CD4-positive, alpha-beta T cell (primary cell): ENCODE data around the gene SHPK. TPM values are rescaled to one million over a fixed set of nuclear protein-coding genes. Genes with fewer than 3 reads are reported as not detected.

Experiments
- ATAC-seq: fragments of 200-7000 bp; cut with Tn5 transposase; one replicate; pipeline ENCODE4 v1.10.0; 2022; ENCODE audit warnings: mild to moderate bottlenecking; ENCODE audit not compliant: poor library complexity
- CTCF ChIA-PET: fragments of 350-600 bp; sonication (Branson Sonifier 250); formaldehyde crosslinking; loops from one replicate; lab custom pipeline; 2021; ENCODE audit warnings: antibody characterized with exemption, inconsistent platforms; lab: Charles Lee
- POLR2A ChIA-PET: fragments of 350-600 bp; sonication (Branson Sonifier 250); formaldehyde crosslinking; loops from one replicate; lab custom pipeline; 2021; ENCODE audit warnings: antibody characterized with exemption, inconsistent platforms; lab: Charles Lee
- DNase-seq, 14 experiments: peaks; one replicate each; pipeline ENCODE4 v3.0.0-alpha.2; 2013 to 2020; ENCODE audit warnings: mixed read lengths in 2 of 14
- H3K27ac ChIP-seq, 2 donors: one replicate each; pipeline versions ENCODE4 v1.5.1 to v1.7.0; 2013; ENCODE audit warnings: low read length in 2 of 2, low read depth in 1 of 2, mild to moderate bottlenecking in 1 of 2
- H3K27me3 ChIP-seq, 2 experiments: 1 replicate in 1 of 2; 2 replicates in 1 of 2; pipeline versions ENCODE4 v1.6.1 to v1.7.0; 2013; ENCODE audit warnings: low read length in 2 of 2, control low read depth in 1 of 2, mild to moderate bottlenecking in 1 of 2, moderate library complexity in 1 of 2; ENCODE audit not compliant: insufficient read depth in 2 of 2, control insufficient read depth in 1 of 2
- H3K36me3 ChIP-seq: one replicate; pipeline ENCODE4 v1.6.1; 2013; ENCODE audit warnings: low read length, control low read depth; ENCODE audit not compliant: insufficient read depth
- H3K4me1 ChIP-seq: one replicate; pipeline ENCODE4 v1.6.1; 2013; ENCODE audit warnings: low read length, control low read depth; ENCODE audit not compliant: insufficient read depth
- H3K4me3 ChIP-seq: one replicate; pipeline ENCODE4 v1.5.1; 2013; ENCODE audit warnings: mild to moderate bottlenecking, low read length, moderate library complexity
- H3K9me3 ChIP-seq, 2 experiments: 1 replicate in 1 of 2; 2 replicates in 1 of 2; pipeline versions ENCODE4 v1.6.1 to v1.7.0; 2013; ENCODE audit warnings: low read length in 2 of 2, mild to moderate bottlenecking in 2 of 2, control low read depth in 1 of 2, moderate library complexity in 1 of 2; ENCODE audit not compliant: control insufficient read depth in 1 of 2, insufficient read depth in 1 of 2
- H3K27ac Mint-ChIP-seq: one replicate; pipeline ENCODE4 v1.8.0; 2020; ENCODE audit warnings: mixed read lengths
- H3K27me3 Mint-ChIP-seq: one replicate; pipeline ENCODE4 v1.8.0; 2021; ENCODE audit warnings: mixed read lengths
- H3K36me3 Mint-ChIP-seq: one replicate; pipeline ENCODE4 v1.8.0; 2021; ENCODE audit warnings: low read depth, mixed read lengths
- H3K4me1 Mint-ChIP-seq: one replicate; pipeline ENCODE4 v1.8.0; 2021; ENCODE audit warnings: low read depth, mixed read lengths
- H3K4me3 Mint-ChIP-seq: one replicate; pipeline ENCODE4 v1.8.0; 2020; ENCODE audit warnings: mild to moderate bottlenecking, mixed read lengths
- H3K9me3 Mint-ChIP-seq: one replicate; pipeline ENCODE4 v1.8.0; 2020; ENCODE audit warnings: mixed read lengths
- intact Hi-C, 2 experiments: fragments of 100-400 bp; cut with DNase I in 1 of 2; cut with micrococcal nuclease in 1 of 2; formaldehyde crosslinking; loops; one replicate each; pipeline versions ENCODE4 v1.15.1 to v1.9.0; 2023 to 2025; cut with DNase I, micrococcal nuclease
- total RNA-seq, 174 experiments: library from RNA in 2 of 174; stranded (reverse) in 2 of 174; gene quantifications; one replicate each; pipeline ENCODE4 v1.2.3 and lab custom pipeline; 2021 to 2026
- TF ChIP-seq, protein P1 (sequence below): fragments of 200-600 bp; IDR thresholded peaks from one replicate; pipeline ENCODE4 v1.8.0; 2022; ENCODE audit warnings: antibody characterized with exemption, mild to moderate bottlenecking

Gene SHPK
- total RNA-seq, 2 experiments from 2014 or later = 3.4 TPM

GRCh38 chr17:3679531-3680126, 43.6 kb upstream of the SHPK start:
- H3K4me1 Mint-ChIP-seq = peaks cover 7% of the 10 kb centered on the region
- peaks cover 18% of the 10 kb centered on the region for H3K36me3 ChIP-seq

GRCh38 chr17:3678821-3679530, 42.9 kb upstream of the SHPK start:
- Histone ChIP-seq H3K27me3 (no peaks in the 10 kb centered on the region), H3K9me3 (no peaks in the 10 kb centered on the region), H3K36me3 (peaks cover 18% of the 10 kb centered on the region), H3K4me1 (peaks cover 16% of the 10 kb centered on the region), H3K27ac (no peak overlapping the region), H3K4me3 (no peak overlapping the region)
- Mint-ChIP-seq H3K9me3 (no peaks in the 10 kb centered on the region), H3K27me3 (no peaks in the 10 kb centered on the region), H3K4me1 (peaks cover 7% of the 10 kb centered on the region), H3K27ac (no peak overlapping the region), H3K4me3 (no peak overlapping the region), H3K36me3 (peaks cover 14% of the 10 kb centered on the region)
- intact Hi-C loops = no loop called here
- TF ChIP-seq, protein P1, sequence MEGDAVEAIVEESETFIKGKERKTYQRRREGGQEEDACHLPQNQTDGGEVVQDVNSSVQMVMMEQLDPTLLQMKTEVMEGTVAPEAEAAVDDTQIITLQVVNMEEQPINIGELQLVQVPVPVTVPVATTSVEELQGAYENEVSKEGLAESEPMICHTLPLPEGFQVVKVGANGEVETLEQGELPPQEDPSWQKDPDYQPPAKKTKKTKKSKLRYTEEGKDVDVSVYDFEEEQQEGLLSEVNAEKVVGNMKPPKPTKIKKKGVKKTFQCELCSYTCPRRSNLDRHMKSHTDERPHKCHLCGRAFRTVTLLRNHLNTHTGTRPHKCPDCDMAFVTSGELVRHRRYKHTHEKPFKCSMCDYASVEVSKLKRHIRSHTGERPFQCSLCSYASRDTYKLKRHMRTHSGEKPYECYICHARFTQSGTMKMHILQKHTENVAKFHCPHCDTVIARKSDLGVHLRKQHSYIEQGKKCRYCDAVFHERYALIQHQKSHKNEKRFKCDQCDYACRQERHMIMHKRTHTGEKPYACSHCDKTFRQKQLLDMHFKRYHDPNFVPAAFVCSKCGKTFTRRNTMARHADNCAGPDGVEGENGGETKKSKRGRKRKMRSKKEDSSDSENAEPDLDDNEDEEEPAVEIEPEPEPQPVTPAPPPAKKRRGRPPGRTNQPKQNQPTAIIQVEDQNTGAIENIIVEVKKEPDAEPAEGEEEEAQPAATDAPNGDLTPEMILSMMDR = no peak
- CTCF ChIA-PET = no interaction called here
- POLR2A ChIA-PET = interaction anchor here (0.6 kb wide), 1 partner anchor 255 kb away, joined by 3 read pairs; no protein-coding TSS in a partner anchor
- DNase-seq (peak in 1 of 14 experiments; percentile 17), ATAC-seq (no peak)

More at GRCh38 chr17:3679531-3680126, 43.6 kb upstream of the SHPK start:
- ChIA-PET CTCF (no interaction called here), POLR2A (interaction anchor here (0.6 kb wide), 1 partner anchor 254 kb away, joined by 3 read pairs; no protein-coding TSS in a partner anchor)
- Histone ChIP-seq H3K9me3 (no peaks in the 10 kb centered on the region), H3K4me1 (peaks cover 16% of the 10 kb centered on the region), H3K4me3 (no peak overlapping the region), H3K27ac (no peak overlapping the region), H3K27me3 (no peaks in the 10 kb centered on the region)
- DNase-seq (peak in 1 of 14 experiments; percentile 17), ATAC-seq (no peak)
- Mint-ChIP-seq H3K4me3 (no peak overlapping the region), H3K27me3 (no peaks in the 10 kb centered on the region), H3K27ac (no peak overlapping the region), H3K9me3 (no peaks in the 10 kb centered on the region), H3K36me3 (peaks cover 14% of the 10 kb centered on the region)
- intact Hi-C loops = loop anchor here in 1 of 2 experiments (5.0 kb wide), 1 partner anchor 43 kb away; the partner anchor contains the start of gene HASPIN
- TF ChIP-seq, protein P1 = no peak

- Mint-ChIP-seq H3K27me3 (no peaks in the 10 kb centered on the region), H3K4me1 (peaks cover 6% of the 10 kb centered on the region), H3K27ac (no peak overlapping the region), H3K9me3 (no peaks in the 10 kb centered on the region), H3K4me3 (no peak overlapping the region), H3K36me3 (peaks cover 13% of the 10 kb centered on the region)
- intact Hi-C loops = no loop called here
- no peaks in the 10 kb centered on the region for H3K27me3 ChIP-seq
- DNase-seq (no peak), ATAC-seq (no peak)
- TF ChIP-seq, protein P1 = no peak
- H3K9me3 ChIP-seq = no peaks in the 10 kb centered on the region
- no peak overlapping the region for H3K4me3 ChIP-seq
- ChIA-PET CTCF (interaction anchor here (1.2 kb wide), 1 partner anchor 59 kb away, joined by 3 read pairs; no protein-coding TSS in a partner anchor), POLR2A (no interaction called here)
- peaks cover 15% of the 10 kb centered on the region for H3K4me1 ChIP-seq
- peaks cover 18% of the 10 kb centered on the region for H3K36me3 ChIP-seq
- no peak overlapping the region for H3K27ac ChIP-seq
These were observed 42.2 kb upstream of the SHPK start for GRCh38 chr17:3678095-3678820.
